GM18519 (cell line): ENCODE measurements around the gene SHC4.
"Not testable (repeated sequence)": the region's sequence is repeated elsewhere in the genome, so short reads cannot be mapped to it uniquely, and the experiment has no call there.

Experiments used
- ATAC-seq: cut with Tn5 transposase; IDR thresholded peaks from one replicate; pipeline ENCODE4 v1.9.1; 2021; ENCODE audit warnings: mild to moderate bottlenecking, moderate library complexity; ENCODE audit not compliant: unreplicated experiment, low FRiP score

Gene SHC4

GRCh38 chr15:48970926-48971325, 7.2 kb upstream of the SHC4 start:
- not testable (repeated sequence) for ATAC-seq

DNA sequence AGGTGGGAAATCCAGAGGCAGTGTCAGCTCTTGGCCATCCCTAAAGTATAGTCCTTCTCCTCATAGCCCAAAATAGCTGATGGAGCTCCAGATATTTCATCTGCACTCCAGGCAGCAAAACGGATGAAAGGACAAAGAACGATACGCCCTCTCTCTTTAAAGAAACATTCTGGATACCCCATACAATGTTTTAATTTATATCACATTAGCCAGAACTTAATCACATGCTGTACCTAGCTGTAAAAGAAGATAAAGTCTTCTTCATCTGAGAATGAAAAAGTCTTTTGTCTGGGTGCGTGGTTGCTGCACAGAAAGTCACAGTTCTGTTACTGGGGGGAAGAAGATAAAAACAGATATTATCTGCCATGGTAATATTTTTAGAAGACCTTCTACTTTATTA, 4.3 kb upstream of the SHC4 start:
- no peak for ATAC-seq

DNA sequence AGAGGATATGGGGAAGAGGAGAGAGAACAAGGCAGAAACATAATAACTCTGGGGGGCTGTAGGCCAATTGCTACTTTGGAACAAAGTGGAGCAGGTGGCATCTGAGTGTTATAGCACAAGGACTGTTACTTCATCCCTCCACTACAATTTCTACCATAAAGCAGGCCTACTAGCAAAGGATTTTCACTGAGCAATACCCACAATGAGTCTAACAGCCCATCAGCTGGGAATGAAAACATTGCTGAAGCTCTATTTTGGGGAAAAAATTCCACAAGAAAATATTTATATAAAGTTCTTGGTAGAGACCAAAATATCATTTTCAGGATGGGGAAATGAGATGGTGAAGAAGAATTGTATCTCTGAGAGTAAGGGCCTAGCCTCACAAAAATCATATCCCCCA, 3.6 kb upstream of the SHC4 start:
- ATAC-seq, result no peak

GRCh38 chr15:48966595-48967301, 3.0 kb upstream of the SHC4 start:
- peak; percentile 89 for ATAC-seq

- ATAC-seq, result peak; percentile 44
Observed at GRCh38 chr15:48965972-48966371, 2.3 kb upstream of the SHC4 start.

GRCh38 chr15:48964898-48965297, 1.2 kb upstream of the SHC4 start:
- ATAC-seq, result no peak

DNA sequence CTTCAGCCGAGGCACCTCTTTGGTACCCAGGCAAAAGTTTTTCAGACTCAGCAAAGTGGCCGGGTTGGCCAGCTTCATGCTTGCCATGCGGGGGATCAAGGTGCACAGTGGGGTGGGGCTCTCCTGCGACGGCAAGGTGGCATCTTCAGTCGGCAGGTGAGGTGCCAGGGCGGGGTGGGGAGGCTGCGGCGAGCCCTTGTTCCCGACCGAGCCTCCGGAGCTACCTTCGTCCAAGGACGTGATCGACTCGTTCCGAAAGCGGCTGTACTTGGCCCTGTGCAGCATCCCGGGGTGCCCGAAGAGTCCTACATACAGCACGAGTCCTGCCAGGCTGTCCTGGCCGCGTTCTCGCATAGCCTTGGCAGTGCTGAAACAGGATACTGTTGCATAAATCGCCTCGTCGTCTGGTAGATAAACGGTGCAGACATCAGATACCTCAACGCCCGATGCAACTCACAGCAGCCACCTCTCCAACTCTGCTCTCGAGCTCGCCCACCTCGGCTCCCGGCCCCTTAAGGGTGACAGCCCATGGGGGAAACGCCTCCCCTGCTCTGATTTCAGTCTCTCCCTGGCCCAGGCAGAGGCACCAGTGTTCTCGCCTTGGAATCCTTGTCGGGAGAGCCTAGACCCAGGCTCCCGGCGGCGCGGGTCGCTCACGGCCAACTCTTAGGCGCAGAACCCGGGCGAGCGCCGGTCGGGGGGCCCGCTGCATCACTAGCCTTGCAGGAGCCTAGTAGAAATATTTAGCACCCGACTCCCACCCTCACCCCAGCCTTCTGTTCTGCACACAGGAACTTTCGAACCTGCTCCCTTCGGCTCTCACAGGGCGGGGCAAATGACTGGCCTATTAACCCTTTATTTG, 826 bp downstream of the SHC4 start:
- ATAC-seq, result no peak

GRCh38 chr15:48955967-48956366, 7.8 kb downstream of the SHC4 start:
- ATAC-seq, result no peak

GRCh38 chr15:48955370-48955769, 8.3 kb downstream of the SHC4 start:
- no peak for ATAC-seq

- ATAC-seq, result no peak
Observed at GRCh38 chr15:48954538-48954937, 9.2 kb downstream of the SHC4 start.

DNA sequence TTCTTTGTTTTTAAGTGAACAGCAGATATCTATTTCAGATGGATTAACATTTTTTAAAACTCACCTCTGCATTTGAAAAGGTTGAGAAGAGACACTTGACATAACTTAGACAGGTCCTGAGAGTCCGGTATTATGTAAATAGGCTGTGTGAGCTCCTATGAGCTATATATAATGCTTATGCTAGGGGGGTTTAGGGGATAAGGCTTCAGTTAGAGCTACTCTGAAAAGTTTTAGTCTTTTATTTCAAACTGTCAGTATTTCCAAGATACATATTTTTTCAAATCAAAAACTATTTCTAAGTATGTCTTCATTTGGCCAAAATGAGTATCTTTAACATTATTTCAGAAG, 16.9 kb downstream of the SHC4 start:
- ATAC-seq, result no peak

DNA sequence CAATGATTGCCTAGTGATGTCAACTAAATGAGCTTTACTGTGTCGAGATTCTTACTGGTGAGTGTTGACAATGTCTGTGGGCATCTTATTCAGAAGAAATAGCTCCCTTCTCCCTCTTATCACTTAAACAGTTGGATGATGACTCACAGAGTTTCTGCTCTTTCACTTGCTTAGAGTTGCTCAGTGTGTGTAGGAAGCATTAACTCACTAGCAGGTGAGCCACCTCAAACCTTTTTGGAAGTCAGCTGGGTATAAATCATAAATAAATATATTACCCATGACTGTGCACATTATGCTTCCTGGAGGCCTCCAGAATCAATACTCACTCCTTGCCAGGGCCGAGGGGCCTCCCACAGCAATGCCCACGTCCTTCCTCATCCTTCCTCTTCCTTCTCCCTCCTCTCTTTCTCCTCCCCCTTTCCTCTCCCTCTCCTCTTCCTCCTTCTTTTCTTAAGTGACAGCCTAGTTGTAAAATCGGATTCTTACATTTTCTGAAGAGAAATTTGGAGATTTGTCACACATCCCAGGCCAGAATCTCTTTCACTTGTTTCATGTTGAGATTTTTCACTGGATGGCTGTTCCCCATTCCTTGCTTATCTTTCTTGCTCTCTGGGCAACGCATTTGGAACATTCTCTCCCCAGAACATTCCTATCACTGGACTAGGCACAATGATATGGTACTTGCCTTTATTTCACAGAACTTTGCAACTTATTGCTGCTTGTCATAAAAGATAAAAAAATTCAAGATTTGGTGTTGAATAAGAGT, 17.5 kb downstream of the SHC4 start:
- ATAC-seq, result no peak

DNA sequence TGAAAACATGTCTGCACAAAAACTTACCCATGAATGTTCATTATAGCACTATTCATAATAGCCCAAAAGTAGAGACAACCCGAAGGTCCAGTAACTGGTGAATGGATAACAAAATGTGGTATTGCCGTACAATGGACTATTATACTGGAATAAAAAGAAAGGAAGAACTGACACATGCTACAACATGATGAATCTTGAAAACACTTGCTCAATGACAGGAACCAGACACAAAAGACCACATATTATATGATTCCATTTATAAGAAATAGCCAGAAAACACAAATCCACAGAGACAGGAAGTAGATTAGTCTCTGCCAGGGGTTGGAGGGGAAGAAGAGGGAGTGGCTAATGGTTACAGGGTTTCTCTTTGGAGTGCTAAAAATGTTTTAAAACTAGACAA, 18.3 kb downstream of the SHC4 start:
- no peak for ATAC-seq

DNA sequence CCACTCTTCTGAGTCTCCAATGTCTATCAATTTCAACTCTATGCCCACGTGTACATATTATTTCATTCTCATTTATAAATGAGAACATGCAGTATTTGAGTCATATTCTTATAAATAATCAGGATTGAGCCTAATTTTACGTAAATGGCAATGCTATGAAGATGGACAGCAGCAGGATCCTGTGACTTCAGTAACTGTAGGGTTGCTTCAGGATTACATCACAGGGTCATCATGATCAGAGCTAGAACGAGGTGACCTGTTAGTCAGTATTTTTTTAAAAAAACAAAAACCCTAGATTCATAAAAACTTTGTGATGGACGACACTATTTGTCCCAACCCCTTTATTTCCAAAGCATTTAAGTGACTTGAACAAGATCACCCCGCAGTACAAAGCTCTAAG, 21.8 kb downstream of the SHC4 start:
- ATAC-seq, result no peak

GRCh38 chr15:48940508-48940907, 23.2 kb downstream of the SHC4 start:
- ATAC-seq, result peak; percentile 59

- ATAC-seq, result no peak
Observed at GRCh38 chr15:48939648-48940047, 24.1 kb downstream of the SHC4 start.

DNA sequence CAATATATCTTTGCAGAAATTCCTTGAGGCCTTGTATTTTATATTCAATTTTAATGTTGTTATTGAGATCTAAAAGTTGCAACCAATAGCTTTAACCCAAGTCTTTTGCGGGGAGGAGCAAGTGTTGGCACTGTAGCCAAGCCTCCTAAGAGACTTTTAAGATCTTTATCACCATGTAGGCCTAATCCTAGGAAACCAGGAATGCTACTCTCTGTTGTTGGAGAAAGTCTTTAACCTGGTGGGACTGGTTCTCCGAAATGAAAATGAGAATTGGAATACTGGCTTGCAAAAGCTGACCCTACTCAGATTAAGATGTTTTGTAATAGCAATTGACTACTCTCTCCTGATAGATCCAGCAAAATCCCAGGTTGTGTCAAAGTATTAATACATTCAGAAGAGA, 25.8 kb downstream of the SHC4 start:
- ATAC-seq, result no peak

DNA sequence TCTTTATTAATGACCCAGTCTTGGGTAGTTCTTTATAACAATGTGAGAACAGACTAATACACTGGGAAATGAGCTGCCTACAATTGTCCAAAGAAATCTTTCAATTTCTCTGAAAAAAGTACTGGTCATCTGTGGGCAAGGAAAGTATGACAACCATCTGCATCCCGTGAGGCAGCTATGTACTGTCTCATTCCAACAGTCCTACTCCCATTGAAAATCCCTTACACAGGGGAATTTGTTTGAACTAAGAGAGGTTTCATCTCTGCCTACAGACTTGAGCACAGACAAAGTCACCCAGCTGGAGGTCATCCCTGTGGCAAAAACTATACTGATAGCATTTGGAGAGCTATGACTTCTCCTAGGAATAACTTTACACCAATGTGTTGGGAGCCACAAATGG, 27.1 kb downstream of the SHC4 start:
- no peak for ATAC-seq

DNA sequence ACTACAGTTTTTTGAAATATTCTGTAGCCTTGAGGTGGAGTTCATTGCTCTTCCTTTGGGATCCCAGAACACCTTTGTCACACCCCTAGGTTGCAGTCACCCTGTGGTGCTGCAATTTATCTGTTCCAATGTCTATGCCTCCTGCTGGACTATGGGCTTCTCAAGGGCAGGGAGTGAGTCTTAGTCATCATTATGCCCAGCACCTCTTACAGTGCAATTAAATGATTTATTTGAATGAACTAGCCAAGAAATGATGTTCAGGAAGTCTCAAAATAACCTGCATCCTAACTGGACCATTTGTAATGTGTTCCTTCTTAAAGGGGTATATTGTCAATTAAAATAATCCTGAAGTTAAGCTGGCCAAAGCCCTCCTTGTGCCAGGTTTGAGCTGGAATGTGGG, 28.5 kb downstream of the SHC4 start:
- ATAC-seq, result no peak

- ATAC-seq, result no peak
Observed at GRCh38 chr15:48930735-48931134, 33.0 kb downstream of the SHC4 start.

DNA sequence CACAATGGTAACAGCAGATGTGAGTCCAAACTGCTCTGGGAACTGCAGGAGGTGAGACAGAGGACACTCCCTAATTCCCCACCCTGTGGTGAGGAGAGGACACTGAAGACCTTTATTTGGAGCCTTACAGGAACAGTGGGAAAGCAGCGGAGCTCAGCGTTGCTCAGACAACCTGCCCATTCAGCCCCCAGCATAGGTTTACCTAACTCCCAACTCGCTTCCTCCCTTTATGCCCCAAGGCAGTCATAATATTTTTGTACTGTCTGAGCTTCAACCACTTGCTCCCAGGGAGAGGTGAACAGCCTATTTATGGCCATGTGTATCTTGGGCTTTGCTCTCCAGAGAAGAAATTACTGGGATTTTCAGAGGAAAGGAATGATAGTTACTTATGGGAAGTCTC, 34.1 kb downstream of the SHC4 start:
- ATAC-seq, result no peak
